Tibial nerve (tissue), 4 donors: ENCODE measurements around the gene HLCS. TPM values are rescaled to one million over a fixed set of nuclear protein-coding genes. Genes with fewer than 3 reads are reported as not detected.
"Not testable (repeated sequence)": the region's sequence is repeated elsewhere in the genome, so short reads cannot be mapped to it uniquely, and the experiment has no call there.

Experiments
- DNase-seq, 2 donors: peaks; one replicate each; pipeline ENCODE4 v3.0.0-alpha.2; 2019; ENCODE audit warnings: low spot score in 2 of 2
- H3K27ac ChIP-seq, 4 donors: fragments of 200-600 bp; sonication (generic) in 3 of 4; one replicate each; pipeline ENCODE4 v1.5.1; 2017 to 2019; ENCODE audit warnings: mild to moderate bottlenecking in 1 of 4
- H3K27me3 ChIP-seq, 2 donors: fragments of 200-600 bp; sonication (generic) in 1 of 2; one replicate each; pipeline versions ENCODE4 v1.5.1 to v1.6.0; 2017 to 2019
- H3K36me3 ChIP-seq, 3 donors: fragments of 200-600 bp; sonication (generic); one replicate each; pipeline ENCODE4 v1.5.1; 2018 to 2019
- H3K4me1 ChIP-seq, 4 donors: fragments of 200-600 bp; sonication (generic) in 3 of 4; one replicate each; pipeline ENCODE4 v1.5.1; 2017 to 2019
- H3K4me3 ChIP-seq, 4 donors: fragments of 200-600 bp; sonication (generic) in 3 of 4; one replicate each; pipeline ENCODE4 v1.5.1; 2017 to 2019; ENCODE audit warnings: mild to moderate bottlenecking in 1 of 4, moderate library complexity in 1 of 4
- H3K9me3 ChIP-seq, 4 donors: fragments of 200-600 bp; sonication (generic) in 3 of 4; one replicate each; pipeline ENCODE4 v1.5.1; 2017 to 2019
- CTCF ChIP-seq, 5 experiments: fragments of 200-600 bp in 3 of 5; fragments of 450-650 bp in 2 of 5; sonication (generic) in 3 of 5; IDR thresholded peaks; one replicate each; pipeline ENCODE4 v1.5.1; 2016 to 2019; ENCODE audit warnings: antibody characterized with exemption in 5 of 5, mild to moderate bottlenecking in 3 of 5, moderate library complexity in 2 of 5
- EP300 ChIP-seq, 2 donors: sonication (generic); formaldehyde crosslinking; IDR thresholded peaks; one replicate each; pipeline ENCODE4 v1.6.1; 2017; ENCODE audit warnings: antibody characterized with exemption in 2 of 2, mild to moderate bottlenecking in 1 of 2
- POLR2A ChIP-seq, 2 donors: fragments of 450-650 bp; IDR thresholded peaks; one replicate each; pipeline ENCODE4 v1.6.1; 2017; ENCODE audit warnings: antibody characterized with exemption in 2 of 2, mild to moderate bottlenecking in 2 of 2, moderate library complexity in 2 of 2
- WGBS, 2 donors: methylation state at CpG; one replicate each; pipeline ENCODE4 v1.1.5; 2018; 5-methylcytosine and 5-hydroxymethylcytosine counted together
- total RNA-seq, 4 donors: library from RNA; depleted of rRNA; stranded (reverse); fragments of >200 nt; gene quantifications; one replicate each; pipeline ENCODE4 v1.1.0, GENCODE V29; 2016

Gene HLCS
- total RNA-seq, 4 donors from 2014 or later = 14.4 to 19.0 (median 17.4) TPM

- no peak for DNase-seq
- Histone ChIP-seq H3K27me3 (no peaks in the 10 kb centered on the region), H3K4me1 (peaks cover 0 to 10% (median 6%) of the 10 kb centered on the region in 4 donors), H3K4me3 (no peak overlapping the region), H3K36me3 (peaks cover 0 to 62% (median 0%) of the 10 kb centered on the region in 3 donors), H3K9me3 (no peaks in the 10 kb centered on the region), H3K27ac (no peak overlapping the region)
- 92 to 94% methylated on average over 8 of the region's 8 CpGs for WGBS, 2 donors
- TF ChIP-seq EP300 (IDR thresholded peaks at IDR 0.05) = no peak
- no peak for TF ChIP-seq POLR2A (IDR thresholded peaks at IDR 0.05)
- TF ChIP-seq CTCF (IDR thresholded peaks at IDR 0.05) = no peak
Observed at GRCh38 chr21:36960676-36961284, 5.7 kb downstream of the HLCS start.

GRCh38 chr21:36959020-36959835, 7.2 kb downstream of the HLCS start:
- H3K27me3 ChIP-seq = no peaks in the 10 kb centered on the region
- no peak overlapping the region for H3K27ac ChIP-seq
- TF ChIP-seq EP300 (IDR thresholded peaks at IDR 0.05) = no peak
- no peak for TF ChIP-seq POLR2A (IDR thresholded peaks at IDR 0.05)
- no peak for TF ChIP-seq CTCF (IDR thresholded peaks at IDR 0.05)
- 88 to 93% methylated on average over 17 of the region's 17 CpGs for WGBS, 2 donors
- no peak for DNase-seq
- no peaks in the 10 kb centered on the region for H3K4me1 ChIP-seq
- H3K36me3 ChIP-seq = peaks cover 0 to 75% (median 0%) of the 10 kb centered on the region in 3 donors
- no peak overlapping the region for H3K4me3 ChIP-seq
- H3K9me3 ChIP-seq = no peaks in the 10 kb centered on the region

- TF ChIP-seq CTCF (IDR thresholded peaks at IDR 0.05) = no peak
- no peak for TF ChIP-seq EP300 (IDR thresholded peaks at IDR 0.05)
- no peak for TF ChIP-seq POLR2A (IDR thresholded peaks at IDR 0.05)
- DNase-seq = no peak
- peaks cover 0 to 77% (median 0%) of the 10 kb centered on the region in 3 donors for H3K36me3 ChIP-seq
- H3K9me3 ChIP-seq = no peaks in the 10 kb centered on the region
- no peaks in the 10 kb centered on the region for H3K4me1 ChIP-seq
- WGBS, 2 donors = 92 to 94% methylated on average over 4 of the region's 4 CpGs
- no peak overlapping the region for H3K4me3 ChIP-seq
- no peaks in the 10 kb centered on the region for H3K27me3 ChIP-seq
- no peak overlapping the region for H3K27ac ChIP-seq
Observed at GRCh38 chr21:36955783-36956182, 10.7 kb downstream of the HLCS start.

- not testable (repeated sequence) for DNase-seq, H3K9me3 ChIP-seq, H3K4me3 ChIP-seq, H3K27ac ChIP-seq, H3K27me3 ChIP-seq, H3K4me1 ChIP-seq
- 92 to 94% methylated on average over 12 of the region's 12 CpGs for WGBS, 2 donors
- peaks cover 0 to 72% (median 0%) of the 10 kb centered on the region in 3 donors for H3K36me3 ChIP-seq
Observed at GRCh38 chr21:36952331-36952730, 14.1 kb downstream of the HLCS start.

- peaks cover 0 to 8% (median 0%) of the 10 kb centered on the region in 4 donors for H3K9me3 ChIP-seq
- WGBS, 2 donors = 85 to 93% methylated on average over 6 of the region's 6 CpGs
- DNase-seq = no peak
- no peak overlapping the region for H3K4me3 ChIP-seq
- no peak for TF ChIP-seq CTCF (IDR thresholded peaks at IDR 0.05)
- no peak for TF ChIP-seq EP300 (IDR thresholded peaks at IDR 0.05)
- no peak for TF ChIP-seq POLR2A (IDR thresholded peaks at IDR 0.05)
- peaks cover 0 to 53% (median 0%) of the 10 kb centered on the region in 3 donors for H3K36me3 ChIP-seq
- no peaks in the 10 kb centered on the region for H3K27me3 ChIP-seq
- no peak overlapping the region for H3K27ac ChIP-seq
- H3K4me1 ChIP-seq = no peaks in the 10 kb centered on the region
Observed at GRCh38 chr21:36949171-36950141, 17.0 kb downstream of the HLCS start.
